ENCODE data around the gene PAQR4. TPM values are rescaled to one million over a fixed set of nuclear protein-coding genes. Genes with fewer than 3 reads are reported as not detected.

Gene PAQR4
- total and polyA plus RNA-seq, 12 donors = 3.7 to 17.9 (median 7.1) TPM

DNA sequence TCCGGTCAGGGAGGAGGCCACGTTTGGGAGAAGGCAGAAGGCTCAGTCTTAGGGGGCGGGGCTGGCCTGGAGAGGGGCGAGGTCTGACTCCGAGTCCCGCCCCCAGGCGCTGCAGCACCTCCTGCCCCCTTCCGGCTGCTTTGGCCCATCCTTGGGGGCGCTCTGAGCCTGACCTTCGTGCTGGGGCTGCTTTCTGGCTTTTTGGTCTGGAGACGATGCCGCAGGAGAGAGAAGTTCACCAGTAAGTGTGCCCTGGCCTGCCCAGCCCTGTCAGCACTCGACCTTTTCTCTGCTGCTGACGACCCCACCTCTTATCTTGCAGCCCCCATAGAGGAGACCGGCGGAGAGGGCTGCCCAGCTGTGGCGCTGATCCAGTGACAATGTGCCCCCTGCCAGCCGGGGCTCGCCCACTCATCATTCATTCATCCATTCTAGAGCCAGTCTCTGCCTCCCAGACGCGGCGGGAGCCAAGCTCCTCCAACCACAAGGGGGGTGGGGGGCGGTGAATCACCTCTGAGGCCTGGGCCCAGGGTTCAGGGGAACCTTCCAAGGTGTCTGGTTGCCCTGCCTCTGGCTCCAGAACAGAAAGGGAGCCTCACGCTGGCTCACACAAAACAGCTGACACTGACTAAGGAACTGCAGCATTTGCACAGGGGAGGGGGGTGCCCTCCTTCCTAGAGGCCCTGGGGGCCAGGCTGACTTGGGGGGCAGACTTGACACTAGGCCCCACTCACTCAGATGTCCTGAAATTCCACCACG lies 52.5 kb downstream of the PAQR4 start:
- ATAC-seq = peak; percentile 35 to 65 (median 54)
- DNase-seq = peak; percentile 80 to 87
- WGBS, 2 donors = 20% methylated on average over 25 of the region's 25 CpGs
- peaks cover 23 to 69% (median 55%) of the 10 kb centered on the region in 9 donors for H3K4me1 ChIP-seq
- H3K27me3 ChIP-seq = peaks cover 11 to 24% (median 20%) of the 10 kb centered on the region in 7 donors
- H3K4me3 ChIP-seq = peak overlapping the region; percentile 47 to 87 (median 74)
- H3K27ac ChIP-seq = peak overlapping the region; percentile 82 to 100 (median 97)
- intact Hi-C loops (cut with DNase I) = no loop called here
- H3K36me3 ChIP-seq = peaks cover 0 to 13% (median 10%) of the 10 kb centered on the region in 9 donors
- TF ChIP-seq, protein P1, sequence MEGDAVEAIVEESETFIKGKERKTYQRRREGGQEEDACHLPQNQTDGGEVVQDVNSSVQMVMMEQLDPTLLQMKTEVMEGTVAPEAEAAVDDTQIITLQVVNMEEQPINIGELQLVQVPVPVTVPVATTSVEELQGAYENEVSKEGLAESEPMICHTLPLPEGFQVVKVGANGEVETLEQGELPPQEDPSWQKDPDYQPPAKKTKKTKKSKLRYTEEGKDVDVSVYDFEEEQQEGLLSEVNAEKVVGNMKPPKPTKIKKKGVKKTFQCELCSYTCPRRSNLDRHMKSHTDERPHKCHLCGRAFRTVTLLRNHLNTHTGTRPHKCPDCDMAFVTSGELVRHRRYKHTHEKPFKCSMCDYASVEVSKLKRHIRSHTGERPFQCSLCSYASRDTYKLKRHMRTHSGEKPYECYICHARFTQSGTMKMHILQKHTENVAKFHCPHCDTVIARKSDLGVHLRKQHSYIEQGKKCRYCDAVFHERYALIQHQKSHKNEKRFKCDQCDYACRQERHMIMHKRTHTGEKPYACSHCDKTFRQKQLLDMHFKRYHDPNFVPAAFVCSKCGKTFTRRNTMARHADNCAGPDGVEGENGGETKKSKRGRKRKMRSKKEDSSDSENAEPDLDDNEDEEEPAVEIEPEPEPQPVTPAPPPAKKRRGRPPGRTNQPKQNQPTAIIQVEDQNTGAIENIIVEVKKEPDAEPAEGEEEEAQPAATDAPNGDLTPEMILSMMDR (IDR thresholded peaks at IDR 0.05) = peak in 7 of 9 donors; percentile 28 to 64 (median 46)
- no peaks in the 10 kb centered on the region for H3K9me3 ChIP-seq

DNA sequence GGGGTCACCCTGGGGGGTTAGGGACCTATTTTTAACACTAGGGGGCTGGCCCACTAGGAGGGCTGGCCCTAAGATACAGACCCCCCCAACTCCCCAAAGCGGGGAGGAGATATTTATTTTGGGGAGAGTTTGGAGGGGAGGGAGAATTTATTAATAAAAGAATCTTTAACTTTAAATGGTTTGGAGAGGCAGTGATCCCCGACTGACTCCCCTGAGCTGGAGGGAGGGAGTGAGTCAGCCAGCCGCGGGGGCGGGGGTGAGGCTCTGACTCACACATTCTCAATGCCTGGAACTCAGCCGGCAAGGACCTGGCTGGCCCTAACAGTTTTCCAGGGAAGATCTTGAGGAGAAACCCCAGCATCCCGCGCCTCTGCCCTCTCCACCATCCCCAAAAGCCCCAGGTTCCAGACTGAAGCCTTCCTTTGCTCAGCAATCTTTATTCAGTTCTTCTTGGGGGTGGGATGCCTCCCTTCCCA lies 53.1 kb downstream of the PAQR4 start:
- DNase-seq (peak; percentile 84 to 89), ATAC-seq (peak; percentile 11 to 70 (median 48))
- Histone ChIP-seq H3K36me3 (peaks cover 0 to 20% (median 15%) of the 10 kb centered on the region in 9 donors), H3K27ac (peak overlapping the region; percentile 37 to 100 (median 97)), H3K27me3 (peaks cover 8 to 20% (median 15%) of the 10 kb centered on the region in 7 donors), H3K4me1 (peaks cover 23 to 69% (median 55%) of the 10 kb centered on the region in 9 donors), H3K4me3 (peak overlapping the region; percentile 47 to 87 (median 74)), H3K9me3 (no peaks in the 10 kb centered on the region)
- TF ChIP-seq, protein P1 (IDR thresholded peaks at IDR 0.05) = no peak
- WGBS, 2 donors = 13 to 18% methylated on average over 8 of the region's 8 CpGs
- intact Hi-C loops (cut with DNase I) = no loop called here

DNA sequence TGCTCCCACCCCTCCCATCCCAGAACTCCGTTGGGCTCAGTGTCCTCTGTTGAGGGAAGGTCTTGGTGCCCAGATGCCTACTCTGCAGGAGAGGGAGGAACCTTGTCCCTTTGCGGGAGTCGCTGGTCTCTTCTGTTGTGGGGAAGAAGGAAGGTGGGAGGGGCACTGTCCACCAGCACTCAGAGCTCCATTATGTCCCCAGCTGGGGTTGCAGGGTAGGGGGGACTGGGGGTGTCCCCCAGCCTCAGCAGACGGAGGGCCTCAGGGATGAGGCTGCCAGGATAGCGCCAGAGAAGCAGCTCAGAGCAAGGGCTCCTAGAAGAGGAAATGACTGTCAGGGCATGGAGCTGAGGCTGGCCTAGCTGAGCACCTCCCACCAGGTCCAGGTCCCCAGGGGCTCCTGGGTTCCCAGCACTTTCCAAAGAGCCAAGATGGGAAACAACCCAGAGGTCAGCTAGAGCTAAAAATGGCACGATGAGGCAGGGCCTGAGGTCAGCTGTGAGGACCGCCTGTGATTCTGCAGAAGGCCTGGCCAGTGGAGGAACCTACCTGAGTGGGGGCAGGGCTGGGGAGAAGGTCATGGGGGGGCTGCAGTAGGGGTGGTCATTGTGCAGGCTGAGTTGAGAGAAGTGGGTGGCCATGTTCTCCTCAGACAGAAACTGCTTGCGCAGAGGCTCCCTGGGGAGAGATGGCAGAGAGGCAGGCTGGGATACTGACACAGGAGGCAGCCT lies 53.7 kb downstream of the PAQR4 start:
- H3K4me3 ChIP-seq = peak overlapping the region; percentile 43 to 87 (median 74)
- peaks cover 0 to 24% (median 17%) of the 10 kb centered on the region in 9 donors for H3K36me3 ChIP-seq
- intact Hi-C loops (cut with DNase I) = no loop called here
- WGBS, 2 donors = 26 to 36% methylated on average over 8 of the region's 8 CpGs
- peak in 7 of 8 donors; percentile 0 to 15 (median 2) for ATAC-seq
- no peaks in the 10 kb centered on the region for H3K9me3 ChIP-seq
- H3K27ac ChIP-seq = peak overlapping the region; percentile 22 to 100 (median 97)
- H3K4me1 ChIP-seq = peaks cover 23 to 68% (median 53%) of the 10 kb centered on the region in 9 donors
- TF ChIP-seq, protein P1 (IDR thresholded peaks at IDR 0.05) = no peak
- H3K27me3 ChIP-seq = peaks cover 2 to 17% (median 9%) of the 10 kb centered on the region in 7 donors
- DNase-seq = peak in 1 of 2 donors; percentile 61

Other genes with a start within 250 kb of the PAQR4 start
- under 1 TPM in 9 of 10 donors, not detected in 1; 0.11 to 0.75 (median 0.40) TPM for gene PRSS27, start 249.1 kb upstream of the PAQR4 start, total RNA-seq
- gene PRSS27, start 249.1 kb upstream of the PAQR4 start, polyA plus RNA-seq = under 1 TPM; 0.46 to 0.66 TPM
- 100 to 1,000 TPM; 228 to 392 (median 261) TPM for gene SRRM2, start 216.7 kb upstream of the PAQR4 start, total RNA-seq
- 1,000 to 10,000 TPM in 1 of 2 donors, 100 to 1,000 TPM in 1; 182 to 1,328 TPM for gene SRRM2, start 216.7 kb upstream of the PAQR4 start, polyA plus RNA-seq
- gene ELOB, start 192.1 kb upstream of the PAQR4 start, total RNA-seq = 100 to 1,000 TPM; 248 to 373 (median 323) TPM
- 1,000 to 10,000 TPM in 1 of 2 donors, 100 to 1,000 TPM in 1; 511 to 1,196 TPM for gene ELOB, start 192.1 kb upstream of the PAQR4 start, polyA plus RNA-seq
- under 1 TPM in 1 of 10 donors, not detected in 9; 0.60 TPM for gene PRSS33, start 181.8 kb upstream of the PAQR4 start, total RNA-seq
- gene PRSS33, start 181.8 kb upstream of the PAQR4 start, polyA plus RNA-seq = not detected
- gene PRSS41, start 170.9 kb upstream of the PAQR4 start, total RNA-seq = not detected
- not detected for gene PRSS41, start 170.9 kb upstream of the PAQR4 start, polyA plus RNA-seq
- gene PRSS21, start 152.1 kb upstream of the PAQR4 start, total RNA-seq = under 1 TPM in 1 of 10 donors, not detected in 9; 0.20 TPM
- gene PRSS21, start 152.1 kb upstream of the PAQR4 start, polyA plus RNA-seq = not detected
- gene ZG16B, start 139.0 kb upstream of the PAQR4 start, total RNA-seq = under 1 TPM in 2 of 10 donors, not detected in 8; 0.44 to 0.88 TPM
- under 1 TPM in 1 of 2 donors, not detected in 1; 0.07 TPM for gene ZG16B, start 139.0 kb upstream of the PAQR4 start, polyA plus RNA-seq
- gene PRSS22, start 111.2 kb upstream of the PAQR4 start, total RNA-seq = under 1 TPM in 1 of 10 donors, not detected in 9; 0.21 TPM
- gene PRSS22, start 111.2 kb upstream of the PAQR4 start, polyA plus RNA-seq = not detected
- 10 to 100 TPM; 18.1 to 28.9 (median 21.9) TPM for gene FLYWCH2, start 86.1 kb upstream of the PAQR4 start, total RNA-seq
- gene FLYWCH2, start 86.1 kb upstream of the PAQR4 start, polyA plus RNA-seq = 10 to 100 TPM; 36.8 to 65.7 TPM
- gene FLYWCH1, start 57.4 kb upstream of the PAQR4 start, total RNA-seq = 10 to 100 TPM; 27.1 to 42.3 (median 32.8) TPM
- gene FLYWCH1, start 57.4 kb upstream of the PAQR4 start, polyA plus RNA-seq = 10 to 100 TPM; 22.1 to 41.0 TPM
- gene KREMEN2, start 5.1 kb upstream of the PAQR4 start, total RNA-seq = not detected
- not detected for gene KREMEN2, start 5.1 kb upstream of the PAQR4 start, polyA plus RNA-seq
- 1 to 10 TPM in 2 of 10 donors, under 1 TPM in 7, not detected in 1; 0.34 to 4.2 (median 0.66) TPM for gene PKMYT1, start 11.1 kb downstream of the PAQR4 start, total RNA-seq
- 1 to 10 TPM; 1.4 to 3.7 TPM for gene PKMYT1, start 11.1 kb downstream of the PAQR4 start, polyA plus RNA-seq
- gene CLDN9, start 43.6 kb downstream of the PAQR4 start, total RNA-seq = 1 to 10 TPM in 3 of 10 donors, under 1 TPM in 7; 0.19 to 1.5 (median 0.79) TPM
- 1 to 10 TPM; 1.0 to 3.2 TPM for gene CLDN9, start 43.6 kb downstream of the PAQR4 start, polyA plus RNA-seq
- gene CLDN6, start 48.8 kb downstream of the PAQR4 start, total RNA-seq = under 1 TPM in 1 of 10 donors, not detected in 9; 0.28 TPM
- under 1 TPM in 1 of 2 donors, not detected in 1; 0.03 TPM for gene CLDN6, start 48.8 kb downstream of the PAQR4 start, polyA plus RNA-seq
- 100 to 1,000 TPM in 4 of 10 donors, 10 to 100 TPM in 6; 28.0 to 319 (median 92.3) TPM for gene TNFRSF12A, start 51.0 kb downstream of the PAQR4 start, total RNA-seq
- gene TNFRSF12A, start 51.0 kb downstream of the PAQR4 start, polyA plus RNA-seq = 100 to 1,000 TPM; 215 to 740 TPM
- 10 to 100 TPM; 41.8 to 62.8 (median 55.8) TPM for gene HCFC1R1, start 54.6 kb downstream of the PAQR4 start, total RNA-seq
- gene HCFC1R1, start 54.6 kb downstream of the PAQR4 start, polyA plus RNA-seq = 100 to 1,000 TPM in 1 of 2 donors, 10 to 100 TPM in 1; 71.8 to 370 TPM
- 10 to 100 TPM in 7 of 10 donors, 1 to 10 TPM in 3; 7.0 to 12.5 (median 10.4) TPM for gene THOC6, start 54.7 kb downstream of the PAQR4 start, total RNA-seq
- 10 to 100 TPM; 22.5 to 40.3 TPM for gene THOC6, start 54.7 kb downstream of the PAQR4 start, polyA plus RNA-seq
- gene BICDL2, start 67.6 kb downstream of the PAQR4 start, total RNA-seq = not detected
- gene BICDL2, start 67.6 kb downstream of the PAQR4 start, polyA plus RNA-seq = under 1 TPM in 1 of 2 donors, not detected in 1; 0.04 TPM
- 1 to 10 TPM in 5 of 10 donors, under 1 TPM in 5; 0.26 to 3.9 (median 1.2) TPM for gene MMP25, start 77.2 kb downstream of the PAQR4 start, total RNA-seq
- gene MMP25, start 77.2 kb downstream of the PAQR4 start, polyA plus RNA-seq = under 1 TPM; 0.30 to 0.95 TPM
- 100 to 1,000 TPM in 1 of 10 donors, 10 to 100 TPM in 9; 23.4 to 204 (median 45.4) TPM for gene IL32, start 96.3 kb downstream of the PAQR4 start, total RNA-seq
- gene IL32, start 96.3 kb downstream of the PAQR4 start, polyA plus RNA-seq = 100 to 1,000 TPM in 1 of 2 donors, 10 to 100 TPM in 1; 80.6 to 116 TPM
- gene ZSCAN10, start 129.9 kb downstream of the PAQR4 start, total RNA-seq = not detected
- under 1 TPM; 0.01 to 0.07 TPM for gene ZSCAN10, start 129.9 kb downstream of the PAQR4 start, polyA plus RNA-seq
- gene ZNF205, start 143.2 kb downstream of the PAQR4 start, total RNA-seq = 1 to 10 TPM; 5.8 to 9.0 (median 7.6) TPM
- gene ZNF205, start 143.2 kb downstream of the PAQR4 start, polyA plus RNA-seq = 10 to 100 TPM; 13.8 to 26.9 TPM
- gene ZNF213, start 165.7 kb downstream of the PAQR4 start, total RNA-seq = 1 to 10 TPM; 5.9 to 9.2 (median 7.7) TPM
- 10 to 100 TPM in 1 of 2 donors, 1 to 10 TPM in 1; 6.9 to 10.1 TPM for gene ZNF213, start 165.7 kb downstream of the PAQR4 start, polyA plus RNA-seq
- not detected for gene OR1F1, start 218.9 kb downstream of the PAQR4 start, total RNA-seq
- not detected for gene OR1F1, start 218.9 kb downstream of the PAQR4 start, polyA plus RNA-seq